GM18526 (cell line): ENCODE measurements around the gene PAPPA.

Source experiments
- POLR2A ChIP-seq: IDR thresholded peaks from 3 replicates; pipeline ENCODE4 v1.6.1; 2011; ENCODE audit not compliant: insufficient read length; ENCODE audit errors: extremely low read depth

PAPPA gene

DNA sequence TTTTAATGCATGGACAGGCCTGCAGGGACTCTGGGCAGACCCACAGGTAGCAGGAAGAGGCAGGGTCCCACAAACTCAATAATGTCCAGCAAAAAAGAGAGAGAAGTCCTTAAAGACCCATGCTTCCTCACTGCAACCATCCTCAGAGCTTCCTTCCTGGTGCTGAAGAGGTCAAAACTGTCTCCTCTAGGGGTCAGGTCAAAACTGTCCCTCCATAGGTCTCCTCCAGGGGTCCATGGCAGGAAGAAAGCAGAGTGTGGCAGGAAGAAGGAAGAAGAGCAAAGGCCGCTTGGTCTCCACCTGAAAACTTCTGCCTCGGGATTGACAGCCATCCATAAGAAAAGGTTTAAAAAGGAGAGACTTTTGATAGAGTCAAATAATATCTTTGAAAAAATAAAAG is 271.7 kb downstream of the PAPPA start:
- TF ChIP-seq POLR2A, result no peak

DNA sequence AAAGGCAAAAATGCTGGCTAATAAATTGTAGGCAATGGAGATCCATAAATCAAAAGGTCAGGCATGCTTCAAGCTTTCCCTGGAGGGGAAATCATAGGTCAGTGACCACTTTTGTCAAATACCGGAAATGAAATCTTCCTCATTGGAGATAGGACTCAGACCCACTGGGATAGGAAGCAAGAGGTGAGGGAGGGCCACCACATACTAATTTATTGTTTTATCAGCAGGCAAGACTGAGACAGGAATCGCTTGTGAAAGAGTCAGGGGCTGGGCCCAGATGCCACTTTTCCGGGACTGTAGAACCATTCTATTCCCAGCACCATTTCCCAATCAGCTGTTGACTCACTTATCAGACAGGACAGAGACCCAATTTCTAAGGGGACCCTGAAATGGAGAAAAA is 277.3 kb downstream of the PAPPA start:
- TF ChIP-seq POLR2A, result no peak

DNA sequence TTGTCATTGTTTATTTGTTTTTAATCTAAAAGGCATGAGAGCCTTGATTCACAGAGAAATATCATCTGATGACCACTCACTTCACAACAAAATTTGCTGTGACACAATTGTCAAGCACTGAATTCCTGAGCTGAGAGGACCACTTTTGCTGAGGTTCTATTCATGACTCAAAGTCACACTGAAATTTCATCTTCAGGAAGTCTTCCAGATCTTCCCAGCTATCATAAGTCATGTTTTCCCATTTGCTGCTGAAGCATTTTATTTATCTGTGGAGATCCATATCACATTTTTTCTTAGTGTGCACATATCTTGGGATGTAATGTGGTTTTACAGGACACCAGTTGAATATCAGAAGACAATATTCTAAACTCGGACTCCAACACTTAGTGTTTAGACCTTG is 278.5 kb downstream of the PAPPA start:
- no peak for TF ChIP-seq POLR2A

DNA sequence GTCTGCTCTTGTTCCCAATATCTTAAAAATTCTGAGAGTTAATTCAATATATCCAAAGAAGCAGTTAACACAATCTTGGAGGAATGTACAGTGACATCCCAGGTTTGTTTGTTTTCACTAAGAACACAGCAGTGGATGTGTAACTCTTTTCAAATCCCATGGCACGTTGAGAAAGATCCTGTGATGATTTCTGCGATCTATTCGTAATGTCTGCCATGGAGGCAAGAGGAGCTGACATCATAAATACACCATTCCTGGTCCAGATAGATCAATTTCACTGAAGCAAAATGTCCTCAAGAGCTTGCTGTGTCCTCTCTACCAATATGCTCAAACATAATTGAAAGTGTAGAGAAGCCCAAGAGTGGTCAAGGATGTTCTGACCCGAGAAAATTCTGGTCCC is 280.7 kb downstream of the PAPPA start:
- no peak for TF ChIP-seq POLR2A

DNA sequence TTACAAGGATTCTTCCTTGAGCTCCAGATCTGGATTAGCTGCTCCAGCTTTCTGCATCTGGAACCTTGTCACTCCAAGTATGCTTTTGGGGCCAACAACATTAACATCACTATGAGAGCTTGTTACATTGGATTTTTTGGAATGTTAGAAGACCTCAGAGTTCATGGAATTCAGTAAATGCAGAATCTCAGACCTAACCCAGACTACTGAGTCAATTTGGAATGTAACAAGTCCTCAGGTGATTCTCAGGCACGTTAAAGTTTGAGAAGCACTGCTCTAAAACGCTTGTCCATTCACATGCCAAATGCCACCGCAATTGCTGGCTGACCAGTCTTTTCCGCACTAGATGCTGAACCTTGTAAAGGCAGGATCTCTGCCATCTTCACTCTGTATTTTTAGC is 282.1 kb downstream of the PAPPA start:
- no peak for TF ChIP-seq POLR2A

DNA sequence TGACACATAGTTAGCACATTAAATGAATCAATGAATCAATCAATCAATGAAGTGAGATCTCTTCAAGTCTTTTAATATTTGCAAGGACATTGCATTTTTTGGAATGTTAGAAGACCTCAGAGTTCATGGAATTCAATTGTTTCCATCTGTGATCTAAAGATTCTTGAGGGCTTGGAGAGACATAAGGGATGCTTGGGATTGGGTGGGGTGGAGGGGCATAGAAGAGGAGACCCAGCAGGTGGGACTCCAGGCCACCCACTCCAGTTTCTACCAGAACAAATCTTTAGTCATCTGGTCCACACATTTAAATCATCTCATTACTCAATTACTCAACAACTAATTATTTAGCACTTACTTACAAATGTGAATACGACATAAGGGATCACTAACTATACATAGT is 282.5 kb downstream of the PAPPA start:
- no peak for TF ChIP-seq POLR2A

DNA sequence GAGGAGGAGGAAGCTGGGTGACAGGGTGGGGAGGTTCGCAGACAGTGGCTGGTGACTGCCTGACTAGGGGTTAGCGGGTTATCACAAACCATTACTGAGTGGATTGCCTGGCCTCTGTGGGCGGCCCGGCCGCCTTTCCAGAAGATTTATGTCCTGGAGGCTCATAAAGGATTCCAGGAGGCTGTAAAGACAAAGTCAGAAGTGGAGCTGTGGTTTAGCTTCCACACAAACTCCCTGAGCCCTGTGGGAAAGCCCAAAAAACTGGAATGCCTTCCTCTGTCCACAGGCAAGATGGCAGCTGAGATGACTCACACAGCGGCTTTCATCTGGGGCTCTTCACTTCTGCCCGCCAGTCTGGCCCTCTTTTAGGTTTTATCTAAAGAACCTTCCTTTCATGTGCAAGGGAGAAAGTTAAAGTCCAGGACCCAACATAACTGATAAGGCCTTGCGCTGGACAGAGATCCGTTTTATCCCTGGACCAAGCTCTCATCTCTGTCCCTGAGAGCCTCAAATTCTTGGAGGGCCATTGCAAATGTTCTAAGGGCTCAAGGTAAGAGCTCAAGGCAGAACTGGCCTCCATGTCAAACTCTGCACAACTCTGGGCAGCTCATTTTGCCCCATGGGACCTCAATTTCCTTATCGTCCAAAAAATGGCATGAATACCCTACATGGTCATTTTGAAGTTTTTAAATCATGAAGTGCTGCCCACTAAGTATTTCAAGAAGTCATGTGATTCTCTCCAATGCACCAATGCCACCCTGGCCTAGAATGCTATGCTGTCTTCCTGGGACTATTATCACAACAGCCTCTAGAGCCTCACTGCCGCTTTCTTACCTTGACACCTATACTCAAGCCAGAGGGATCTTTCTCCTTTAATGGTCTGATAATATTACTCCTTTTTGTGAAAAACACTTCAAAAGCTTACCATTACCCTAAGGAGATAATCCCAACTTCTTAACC is 284.1 kb downstream of the PAPPA start:
- TF ChIP-seq POLR2A, result no peak

DNA sequence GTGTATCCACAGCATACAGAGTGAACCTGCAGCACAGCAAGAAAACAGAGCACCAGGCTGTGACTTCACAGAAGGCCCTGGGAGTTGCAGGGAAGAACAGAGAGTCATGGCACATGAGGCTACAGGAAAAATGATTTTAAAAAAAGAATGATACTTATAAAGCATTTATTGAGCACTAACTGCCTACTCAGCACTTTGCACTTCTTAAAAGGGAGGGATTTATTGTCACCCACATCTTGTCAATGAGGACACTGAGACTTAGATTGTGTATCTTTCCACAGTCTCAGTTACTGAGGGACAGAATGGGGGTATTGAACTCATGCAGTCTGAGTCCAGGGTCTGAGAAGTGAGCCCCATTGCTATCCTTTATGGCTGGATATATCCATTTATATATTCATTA is 288.9 kb downstream of the PAPPA start:
- TF ChIP-seq POLR2A, result no peak

DNA sequence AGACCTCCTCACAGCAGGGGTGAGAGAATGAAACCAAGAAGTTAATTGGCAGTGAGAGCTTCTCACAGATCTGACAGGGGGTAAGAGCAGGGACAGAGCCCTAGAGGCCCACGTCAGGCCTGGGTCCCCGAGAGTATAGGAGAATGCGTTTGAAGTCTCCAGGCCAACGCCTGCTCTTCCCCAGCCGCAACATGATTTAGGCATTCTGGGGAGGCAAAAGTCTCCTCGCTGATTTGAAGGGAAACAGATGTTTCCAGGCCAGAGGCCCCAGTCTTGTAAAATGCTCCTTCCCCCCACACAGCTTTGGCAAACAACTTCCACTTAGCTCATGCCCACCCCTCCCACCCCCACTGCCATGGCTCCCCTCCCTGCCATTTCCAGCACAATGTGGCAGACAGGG is 294.3 kb downstream of the PAPPA start:
- no peak for TF ChIP-seq POLR2A

DNA sequence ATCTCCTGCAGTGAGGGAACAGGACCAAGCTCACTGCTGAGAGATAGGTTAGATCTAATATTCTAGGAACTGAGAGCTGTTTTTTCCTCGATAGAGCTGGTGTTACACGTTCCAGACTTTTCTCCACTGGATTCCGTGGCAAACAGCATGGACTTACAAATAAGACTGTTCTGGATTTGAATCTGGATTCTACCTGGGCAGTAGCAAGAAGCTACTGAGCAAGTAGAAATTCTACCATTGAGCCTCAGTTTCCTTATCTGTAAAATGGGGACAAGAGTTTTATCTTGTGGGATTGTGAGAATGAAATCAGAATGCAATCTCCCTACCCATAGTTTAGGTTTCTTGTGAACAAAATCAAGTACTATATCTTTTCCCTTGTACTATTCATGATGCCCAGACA is 294.8 kb downstream of the PAPPA start:
- TF ChIP-seq POLR2A, result no peak

DNA sequence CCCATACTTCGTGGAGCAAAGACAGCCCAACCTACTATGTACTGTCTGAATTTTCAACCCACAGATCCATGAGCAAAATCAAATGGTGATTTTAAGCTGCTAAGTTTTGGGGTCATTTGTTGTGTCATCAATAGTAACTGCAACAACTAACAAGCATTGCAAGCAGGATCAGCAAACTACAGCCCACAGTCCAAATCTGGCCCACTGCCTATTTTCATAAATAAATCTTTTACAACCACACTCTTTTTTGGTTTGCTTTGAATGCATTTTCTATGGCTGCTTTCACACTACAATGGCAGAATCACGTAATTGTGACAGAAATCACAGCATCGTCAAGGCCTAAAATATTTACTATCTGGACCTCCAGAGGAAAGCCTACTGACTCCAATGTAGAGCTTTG is 296.4 kb downstream of the PAPPA start:
- no peak for TF ChIP-seq POLR2A

DNA sequence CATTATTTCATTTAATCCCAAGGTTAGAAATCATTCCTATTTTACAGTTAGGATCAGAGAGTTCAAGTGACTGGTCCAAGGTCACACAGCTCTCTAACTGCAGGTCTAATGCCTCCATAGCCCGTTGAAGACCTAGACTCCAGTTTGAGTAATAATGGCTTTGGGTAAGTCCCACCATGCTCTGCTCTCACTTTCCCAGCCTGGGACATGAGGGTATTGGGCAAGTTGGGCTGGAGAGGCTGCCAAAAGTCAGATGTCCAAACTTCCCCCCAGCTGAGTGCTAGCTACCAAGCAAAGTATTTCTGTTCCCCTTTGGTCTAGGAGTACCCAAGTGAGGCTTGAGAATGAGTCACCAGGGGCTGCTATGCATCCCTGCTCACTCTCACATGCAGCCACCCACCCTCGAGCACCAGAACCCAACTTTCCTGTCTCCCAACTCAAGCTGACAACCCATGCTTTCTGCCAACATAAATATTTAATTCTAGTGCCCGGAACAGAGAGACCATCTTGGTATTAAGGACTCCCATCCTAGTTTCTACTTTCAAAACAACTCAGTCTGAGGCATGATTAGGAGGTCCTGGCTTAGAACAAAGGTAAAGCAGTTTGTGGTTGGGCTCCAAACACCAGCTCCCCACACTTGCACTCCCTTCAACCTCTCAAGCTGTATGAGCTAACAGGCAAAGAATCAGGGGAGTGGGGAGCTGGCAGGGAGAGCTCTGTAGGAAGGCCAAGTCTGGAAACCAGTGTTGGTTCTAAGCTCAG is 297.0 kb downstream of the PAPPA start:
- TF ChIP-seq POLR2A, result no peak

DNA sequence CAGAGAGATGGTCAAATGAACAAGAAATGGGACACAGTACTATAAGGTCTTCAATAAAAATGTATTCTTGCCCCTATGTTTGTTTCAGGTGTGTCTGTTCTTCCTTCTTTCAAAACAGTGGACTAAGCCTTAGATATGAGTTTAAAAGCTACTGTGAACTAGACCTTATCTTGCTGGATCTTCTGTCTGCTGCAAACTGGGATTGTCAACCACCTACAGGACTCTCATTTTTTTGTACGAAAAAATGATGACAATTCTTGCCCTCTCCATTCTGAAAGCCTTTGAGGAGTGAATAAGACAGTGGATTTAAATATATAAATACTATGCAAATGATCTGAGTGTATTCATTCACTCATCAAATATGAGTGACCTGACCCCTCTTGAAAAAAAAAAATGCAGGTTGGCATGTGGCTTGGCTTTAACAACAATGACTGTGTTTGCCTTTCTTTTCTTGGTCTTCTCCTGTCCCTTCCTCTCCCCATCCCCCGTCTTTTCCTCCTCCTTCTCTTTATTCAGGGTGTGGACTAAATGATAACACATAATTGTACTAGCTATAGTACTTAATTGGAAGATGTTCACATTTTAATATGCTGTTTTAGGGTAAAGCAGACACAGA is 298.0 kb downstream of the PAPPA start:
- TF ChIP-seq POLR2A, result no peak
